ENCODE results near the gene ITGB2.
A peak's percentile ranks its signal among the peaks of the same experiment; 100 is the strongest.

The ITGB2 gene

DNA sequence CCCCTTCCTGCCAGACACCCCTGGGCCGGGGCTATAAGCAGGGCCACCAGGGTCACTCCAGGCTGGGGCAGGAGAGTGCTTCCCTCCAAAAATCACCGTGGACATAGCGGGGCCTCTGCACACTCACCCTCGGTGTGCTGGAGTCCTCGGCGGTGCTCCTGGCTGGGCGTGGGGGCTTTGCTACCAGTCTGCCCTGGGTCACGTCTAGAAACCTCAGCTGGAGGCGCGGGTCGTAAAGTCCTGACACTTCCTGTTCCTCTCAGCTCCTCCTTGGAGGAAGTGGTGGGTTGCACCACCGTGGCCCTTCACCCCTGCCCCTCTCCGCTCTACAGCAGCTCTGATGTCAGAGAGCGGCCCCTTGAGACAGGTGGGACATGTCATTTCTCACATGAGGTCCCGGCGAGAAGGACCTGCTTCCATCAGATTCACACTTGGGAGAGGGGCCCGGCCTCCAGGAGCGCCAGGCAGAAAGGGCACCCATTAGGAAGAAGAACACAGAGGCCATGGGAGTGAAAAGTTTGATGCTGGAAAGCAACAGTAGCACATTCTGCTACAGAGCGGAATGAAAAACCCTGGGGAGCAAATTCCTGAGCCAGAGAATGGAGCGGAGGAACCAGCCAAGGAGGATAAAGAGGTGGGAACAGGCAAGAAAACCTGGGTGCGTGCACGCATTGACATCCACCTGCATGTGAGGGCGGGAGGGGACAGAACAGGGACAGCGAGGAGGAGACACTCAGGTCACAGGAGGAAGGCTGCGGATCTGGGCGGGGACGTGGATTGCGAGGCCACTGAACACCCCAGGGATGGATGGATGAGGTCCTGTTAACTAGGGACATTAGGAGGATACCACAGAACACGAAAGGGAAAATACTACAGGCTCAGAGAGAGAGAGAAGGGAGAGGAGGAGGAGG lies at the start of gene ITGB2:
ITGB2 (minus strand) TSS at position 206 of the 911 bp plus-strand sequence. CDS start 10,117 bp downstream, outside the sequence.
- no peak for DNase-seq (ENCODE audit: low read depth)

DNA sequence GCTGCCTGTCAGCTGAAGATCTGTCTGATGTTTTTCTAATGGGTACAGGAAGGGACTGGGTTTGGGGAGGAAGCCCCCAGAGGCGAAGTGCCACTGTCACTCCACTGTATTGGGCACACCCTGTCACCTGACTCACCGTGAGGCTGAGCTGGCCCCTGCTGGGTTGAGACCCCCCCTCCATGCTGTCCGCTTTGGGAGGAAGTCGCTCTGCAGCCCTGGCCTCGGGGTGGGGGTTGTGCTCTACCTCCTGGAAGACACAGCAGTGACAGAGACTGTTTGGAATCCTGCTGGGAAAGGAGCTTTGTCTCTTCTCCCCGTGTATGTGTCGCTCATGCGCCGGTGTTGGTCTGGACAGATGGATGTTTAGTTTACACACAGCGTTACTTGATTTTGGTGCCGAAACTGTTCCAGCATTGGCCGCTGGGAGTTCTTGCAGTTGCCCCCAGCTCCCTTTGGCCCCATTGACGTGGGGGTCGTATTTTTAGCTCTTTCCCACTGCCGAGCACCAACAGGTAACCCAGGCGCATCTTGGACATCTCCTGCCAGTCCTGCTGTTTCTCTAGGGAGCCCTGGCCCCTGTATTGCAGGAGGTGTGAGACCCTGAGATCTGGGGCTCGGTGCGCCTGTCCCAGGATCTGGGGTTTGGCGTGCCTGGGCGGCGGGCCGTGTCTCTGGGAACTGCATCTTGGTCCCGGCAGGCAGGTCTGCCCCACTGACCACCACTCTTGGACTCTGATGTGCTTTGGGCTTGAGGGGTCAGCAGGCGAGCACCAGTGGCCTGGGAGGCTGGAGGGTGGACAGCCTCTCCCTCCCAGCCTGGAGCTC lies 49.4 kb upstream of the ITGB2 start:
- DNase-seq (ENCODE audit: low read depth) = peak; percentile 55

DNA sequence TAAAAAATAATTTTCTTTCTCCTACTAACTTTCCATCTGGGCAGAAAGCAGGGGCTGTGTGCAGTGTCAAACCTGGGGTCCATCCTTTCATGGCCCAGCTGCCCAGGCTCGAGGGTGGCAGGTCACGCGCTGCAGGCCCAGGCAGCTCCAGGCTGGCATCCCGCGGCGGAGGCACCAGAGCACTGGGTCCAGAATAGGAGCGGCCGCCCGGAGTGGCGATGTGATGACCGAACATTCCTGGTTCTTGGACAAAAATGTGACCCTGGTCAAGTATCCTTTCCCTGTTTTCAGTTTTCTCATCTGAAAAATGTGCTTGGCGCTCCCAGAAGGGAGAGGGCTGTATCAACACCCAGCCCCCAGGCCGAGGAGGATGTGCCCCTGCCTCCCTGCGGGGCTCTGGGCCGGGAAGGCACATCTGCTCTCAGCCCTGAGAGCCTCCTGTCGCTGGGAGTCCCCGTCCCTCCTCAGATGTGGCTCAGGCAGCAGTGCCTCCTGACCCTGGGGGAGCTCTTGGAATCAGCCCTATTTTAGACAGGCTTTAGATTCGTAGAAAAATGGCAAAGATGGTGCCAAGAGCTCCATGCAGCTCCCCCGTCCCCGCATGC lies 48.5 kb upstream of the ITGB2 start:
- no peak for DNase-seq (ENCODE audit: low read depth)

DNA sequence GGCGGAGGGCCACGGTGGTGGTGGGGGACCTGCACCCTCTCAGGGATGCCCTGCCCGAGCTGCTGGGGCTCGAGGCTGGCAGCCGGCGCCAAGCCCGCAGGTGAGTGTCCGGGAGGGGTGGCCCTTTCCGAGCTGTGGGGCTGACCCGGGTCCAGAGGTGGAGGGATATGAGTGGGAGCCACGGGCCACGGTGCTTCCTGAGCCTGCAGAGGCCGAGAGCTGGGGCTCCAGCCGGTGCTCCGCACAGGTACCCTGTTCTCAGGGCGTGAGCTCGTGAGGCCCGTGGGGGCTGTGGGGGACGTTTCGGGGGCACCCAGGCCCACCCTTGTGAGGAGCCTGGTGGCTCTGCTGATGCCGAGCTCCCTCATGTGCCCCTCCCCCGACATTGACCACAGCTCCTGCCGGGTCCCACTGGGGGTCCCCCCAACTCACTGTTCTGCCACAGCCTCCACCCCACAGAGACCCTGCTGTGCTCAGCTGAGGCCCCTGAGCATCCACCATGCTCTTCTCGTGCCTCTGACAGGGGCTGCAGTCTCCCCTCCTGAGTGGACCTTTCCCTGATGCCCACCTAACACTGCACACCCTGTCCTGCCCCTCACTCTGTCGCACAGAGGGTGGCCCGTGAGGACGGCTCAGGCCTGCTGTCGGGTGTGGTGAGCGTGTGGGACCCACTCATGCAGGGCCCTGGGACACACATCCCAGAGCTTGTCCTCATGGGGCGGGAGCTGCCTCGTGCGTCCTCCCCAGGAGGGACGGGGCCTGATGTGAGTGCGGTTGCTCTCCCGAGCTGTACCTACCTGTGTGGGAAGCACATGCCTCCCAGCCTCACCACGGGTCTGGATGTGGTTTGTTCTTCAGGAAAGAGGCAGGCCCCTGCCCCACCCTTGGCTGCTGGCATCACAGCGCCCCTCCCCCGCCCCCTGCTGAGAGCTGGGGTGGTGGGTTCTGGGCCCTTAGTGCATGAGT lies 46.7 kb upstream of the ITGB2 start:
- DNase-seq (ENCODE audit: low read depth) = no peak

DNA sequence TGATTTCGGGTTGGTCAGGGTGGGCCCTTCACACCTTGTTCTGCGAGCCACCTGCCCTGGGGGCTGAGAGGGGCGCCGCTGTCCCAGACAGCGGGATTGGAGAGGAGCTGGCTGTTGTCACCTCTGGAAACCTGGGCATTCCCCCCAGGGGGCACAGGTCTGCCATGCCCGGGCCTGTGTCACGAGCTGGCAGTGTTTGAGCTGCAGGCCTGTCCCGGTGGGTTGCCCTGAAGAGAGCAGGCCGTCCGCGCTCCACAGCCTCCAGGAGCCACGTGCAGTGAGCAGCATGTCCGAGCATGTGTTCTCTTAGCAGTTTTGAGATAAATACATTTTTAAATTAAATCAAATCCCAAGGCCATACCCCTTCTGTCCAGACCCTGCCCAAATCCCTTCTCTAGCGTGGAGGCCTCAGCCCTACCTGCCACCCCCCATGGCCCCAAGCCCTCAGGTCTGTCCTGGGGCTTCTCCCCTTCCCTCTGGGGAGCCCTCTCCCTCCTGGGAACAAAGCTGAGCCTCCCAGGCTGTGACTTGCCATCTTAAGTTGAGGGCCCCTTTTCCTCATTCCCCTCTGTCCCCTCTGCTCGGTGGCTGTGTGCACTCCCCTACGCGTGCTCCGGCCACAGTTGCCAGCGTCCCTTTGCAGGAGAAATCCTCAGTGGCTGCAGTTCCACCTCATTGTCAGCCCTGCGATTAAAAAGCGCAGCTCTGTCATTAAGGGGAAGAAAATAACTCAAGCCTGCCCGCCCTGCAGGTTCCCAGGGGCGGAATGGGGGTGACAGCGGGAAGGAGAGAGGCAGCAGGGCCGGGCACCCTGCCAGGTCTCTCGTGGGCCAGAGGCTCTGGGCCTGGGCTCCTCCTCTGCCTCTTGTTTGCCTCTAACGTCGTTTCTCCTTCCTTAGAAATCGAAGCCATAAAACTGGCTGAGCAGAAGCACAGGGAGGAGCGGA lies 45.7 kb upstream of the ITGB2 start:
- DNase-seq (ENCODE audit: low read depth) = no peak

DNA sequence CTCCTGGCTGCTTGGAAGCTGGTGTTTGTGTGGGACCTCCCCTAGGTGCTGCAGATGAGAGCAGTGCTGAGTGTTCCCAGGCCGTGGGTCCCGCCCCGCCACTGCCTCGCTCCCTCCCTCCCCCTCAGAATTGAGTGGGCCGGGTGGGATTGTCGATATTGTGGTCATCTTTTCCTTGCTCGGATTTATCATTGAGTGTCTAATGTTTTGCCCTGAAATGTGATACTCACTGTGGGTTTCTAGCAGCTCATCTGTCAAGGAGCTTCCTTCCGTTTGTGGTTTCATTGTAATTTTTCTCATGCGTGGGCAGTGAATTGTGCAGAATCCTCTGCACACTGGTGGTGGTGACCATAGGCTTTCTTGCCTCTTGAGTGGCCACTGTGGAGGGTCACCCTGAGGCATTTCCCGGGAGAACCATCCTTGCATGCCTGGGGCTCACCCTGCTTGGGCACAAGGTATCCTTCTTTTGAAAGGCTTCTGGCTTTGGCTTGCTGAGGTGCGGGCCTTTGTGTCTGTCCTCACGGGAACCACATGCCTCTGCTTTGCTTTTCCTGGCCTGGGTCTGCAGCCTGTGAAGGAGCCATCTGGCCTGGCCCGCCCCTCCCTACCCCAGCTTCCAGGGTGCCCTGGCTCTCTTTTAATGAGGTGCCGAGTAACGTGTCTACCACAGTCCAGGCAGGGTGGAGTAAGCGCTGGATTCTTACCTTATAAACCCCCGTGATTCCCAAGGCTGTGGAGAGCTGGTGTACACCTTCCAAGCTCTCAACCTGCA lies 44.7 kb upstream of the ITGB2 start:
- peak; percentile 93 for DNase-seq (ENCODE audit: low read depth)

DNA sequence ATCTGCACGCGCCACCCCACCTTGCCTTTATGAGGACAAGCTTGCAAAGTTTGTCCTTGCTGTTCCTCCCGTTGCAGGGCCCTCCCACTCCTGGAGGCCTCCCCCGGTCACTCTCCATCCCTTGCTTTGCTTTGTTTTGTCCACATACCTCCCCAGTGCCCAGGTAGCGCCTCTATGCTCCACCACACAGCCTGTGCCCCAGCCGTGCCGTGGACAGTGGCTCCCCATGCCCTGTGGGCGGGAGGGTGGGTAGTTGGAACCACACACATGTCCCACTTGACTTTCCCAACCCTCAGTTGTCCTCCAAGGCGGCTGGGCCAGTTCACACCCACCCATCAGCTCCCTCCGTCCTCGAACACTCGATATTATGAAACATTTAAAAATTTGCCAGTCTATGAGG lies 43.7 kb upstream of the ITGB2 start:
- no peak for DNase-seq (ENCODE audit: low read depth)

DNA sequence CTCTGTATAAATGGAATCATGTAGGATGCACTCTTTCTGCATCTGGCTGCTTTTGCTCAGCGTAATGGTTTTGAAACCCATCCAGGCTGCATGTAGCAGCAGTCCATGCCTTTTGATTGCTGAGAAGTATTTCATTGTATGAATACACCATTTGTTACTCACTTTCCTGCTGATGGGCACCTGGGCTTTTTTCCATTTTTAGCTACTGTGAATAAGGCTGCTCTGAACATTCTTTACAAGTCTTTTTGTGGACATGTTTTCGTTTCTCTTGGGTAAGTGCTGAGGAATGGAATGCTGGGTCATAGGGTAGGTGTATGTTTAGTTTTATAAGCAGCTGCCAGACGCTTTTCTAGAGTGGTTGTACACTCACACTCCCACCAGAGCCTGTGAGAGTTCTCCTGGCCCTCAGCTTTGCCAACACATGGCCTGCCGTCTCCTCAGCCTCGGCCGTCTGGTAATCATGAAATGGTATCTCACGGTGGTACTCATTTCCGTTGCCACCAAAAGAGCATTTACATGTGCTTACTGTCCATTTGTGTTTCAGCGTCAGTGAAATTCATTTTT lies 41.8 kb upstream of the ITGB2 start:
- DNase-seq (ENCODE audit: low read depth) = peak; percentile 100

DNA sequence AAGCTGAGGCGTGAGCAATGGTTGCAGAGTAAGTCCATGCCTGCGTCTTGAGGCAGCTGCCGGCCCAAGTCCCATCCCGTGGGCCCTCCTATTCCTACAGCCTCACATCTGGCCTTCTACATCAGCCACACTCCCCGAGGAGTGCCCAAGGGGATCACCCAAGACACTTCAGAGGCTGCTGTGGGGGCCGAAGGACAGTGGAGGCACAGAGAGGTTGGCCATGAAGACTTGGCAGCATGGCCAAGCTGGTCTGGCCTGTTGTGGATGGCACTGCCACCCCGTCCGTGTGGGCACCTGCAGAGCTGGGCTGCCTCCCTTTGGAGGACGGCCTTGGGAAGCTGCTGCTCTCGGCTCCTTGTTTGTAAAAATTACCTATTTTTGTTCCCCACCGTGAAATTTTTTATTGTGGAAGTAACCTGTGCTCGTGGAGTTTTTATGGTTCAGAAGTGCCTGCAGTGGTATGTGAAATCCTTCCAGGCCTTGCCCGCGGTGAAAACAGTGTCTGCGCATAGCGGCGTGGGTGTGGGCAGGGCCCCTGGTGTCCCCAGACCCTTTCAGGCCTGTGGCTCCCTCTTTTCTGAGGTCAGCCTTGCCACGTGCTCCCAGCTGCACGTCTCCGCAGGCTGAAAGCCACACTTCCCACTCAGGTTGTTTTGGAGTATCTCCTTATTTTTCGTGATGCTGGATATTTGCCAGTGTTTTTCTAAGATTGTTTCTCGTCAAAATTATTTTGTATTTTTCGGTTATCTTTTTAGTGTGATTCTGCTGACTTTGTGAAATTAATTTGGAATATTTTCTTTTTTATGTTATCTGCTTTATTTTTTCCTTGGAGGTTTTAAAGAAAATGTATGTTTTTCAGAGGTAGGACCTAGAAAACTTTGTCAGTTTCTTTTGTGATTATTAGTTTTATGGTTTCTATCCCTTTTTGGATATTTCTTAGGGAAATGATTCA lies 39.7 kb upstream of the ITGB2 start:
- no peak for DNase-seq (ENCODE audit: low read depth)

DNA sequence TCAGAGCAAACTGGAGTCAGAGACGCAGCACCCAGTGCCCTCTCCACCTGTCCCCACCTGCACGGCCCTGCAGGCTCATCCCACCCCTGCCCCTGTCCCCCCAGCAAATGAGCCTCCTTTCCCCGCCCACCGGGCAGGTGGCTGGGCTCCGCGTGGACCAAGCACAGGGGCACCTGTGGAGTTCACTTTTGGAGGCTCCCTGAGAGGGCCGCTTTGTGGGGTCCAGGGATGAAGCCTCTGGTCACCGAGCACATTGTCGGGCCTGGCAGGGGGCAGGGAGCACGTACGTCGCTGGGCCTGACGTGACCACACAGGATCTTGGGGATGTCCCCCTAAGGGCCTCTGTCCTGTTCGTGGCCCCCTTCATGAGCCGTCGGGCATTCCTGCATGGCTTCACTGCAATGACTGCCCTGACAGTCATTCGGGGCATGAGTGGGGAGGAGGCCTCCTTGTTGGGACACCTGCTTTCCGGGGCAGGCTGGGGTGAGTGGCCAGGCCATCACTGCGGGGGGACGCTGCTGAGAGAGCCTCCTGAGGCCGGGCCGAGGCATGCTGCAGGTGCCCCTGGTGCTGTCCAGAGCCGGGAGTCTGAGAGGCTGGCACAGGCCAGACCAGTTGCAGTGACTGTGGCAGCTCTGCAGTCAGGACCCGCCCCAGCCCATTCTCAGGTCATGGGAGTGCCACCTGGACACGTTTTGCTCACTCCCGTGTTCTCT lies 38.8 kb upstream of the ITGB2 start:
- no peak for DNase-seq (ENCODE audit: low read depth)

DNA sequence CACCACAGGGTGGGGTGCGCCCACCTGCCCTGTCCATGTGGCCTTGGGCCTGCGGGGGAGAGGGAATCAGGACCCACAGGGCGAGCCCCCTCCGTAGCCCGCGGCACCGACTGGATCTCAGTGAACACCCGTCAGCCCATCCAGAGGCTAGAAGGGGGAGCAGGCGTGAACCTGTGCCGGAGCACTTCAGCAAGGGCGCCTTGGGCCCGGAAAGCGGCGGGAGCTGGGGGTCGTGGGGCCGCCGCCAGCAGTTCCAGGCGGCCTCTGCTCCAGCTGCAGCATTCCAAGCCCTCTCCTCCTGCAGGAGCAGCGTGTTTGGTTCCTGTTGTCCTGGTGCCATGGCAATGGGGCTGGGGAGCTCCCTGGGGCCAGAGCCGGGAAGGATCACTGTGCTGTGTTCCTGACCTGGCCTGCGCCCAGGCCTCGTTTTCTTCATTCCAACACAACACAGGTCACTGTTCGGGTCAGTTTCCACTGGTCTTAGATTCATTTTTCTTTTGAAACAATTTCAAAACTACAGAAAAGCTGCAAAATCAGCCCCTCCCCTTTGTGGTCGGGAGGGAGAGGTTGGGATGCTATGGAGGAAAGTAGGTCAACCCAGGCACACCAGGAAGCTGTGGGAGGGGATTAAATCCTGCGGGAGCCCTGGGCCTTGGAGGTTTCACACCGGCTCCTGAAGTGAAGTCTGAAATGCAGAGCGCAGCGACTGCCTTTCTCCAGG lies 37.9 kb upstream of the ITGB2 start:
- DNase-seq (ENCODE audit: low read depth) = peak; percentile 91

DNA sequence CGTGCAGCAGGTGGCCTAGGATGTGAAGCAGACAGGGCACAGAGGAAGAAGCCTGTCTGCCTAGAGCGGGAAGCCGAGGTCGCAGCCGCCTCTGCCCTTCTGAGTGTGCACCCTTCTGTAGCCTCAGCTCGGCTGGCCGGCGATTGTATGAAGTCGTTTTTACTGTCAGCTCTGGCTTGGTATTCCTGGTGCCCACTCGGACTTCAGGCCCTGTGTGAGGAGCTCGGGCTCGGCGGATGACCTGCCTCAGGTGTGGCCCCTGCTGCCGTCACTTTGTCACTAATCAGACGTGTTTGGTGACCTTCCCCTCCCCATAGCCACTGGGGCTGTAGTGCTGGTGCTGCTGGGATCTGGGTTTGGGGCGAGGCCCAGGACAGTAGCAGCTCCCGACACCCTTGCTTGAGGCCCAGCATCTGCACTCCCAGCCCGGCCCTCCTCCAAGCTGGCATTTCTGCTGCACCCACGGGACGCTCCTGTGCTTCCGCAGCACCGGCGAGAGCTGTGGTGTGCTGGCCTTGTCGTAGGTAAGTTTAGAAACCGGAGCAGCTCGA lies 37.3 kb upstream of the ITGB2 start:
- no peak for DNase-seq (ENCODE audit: low read depth)

DNA sequence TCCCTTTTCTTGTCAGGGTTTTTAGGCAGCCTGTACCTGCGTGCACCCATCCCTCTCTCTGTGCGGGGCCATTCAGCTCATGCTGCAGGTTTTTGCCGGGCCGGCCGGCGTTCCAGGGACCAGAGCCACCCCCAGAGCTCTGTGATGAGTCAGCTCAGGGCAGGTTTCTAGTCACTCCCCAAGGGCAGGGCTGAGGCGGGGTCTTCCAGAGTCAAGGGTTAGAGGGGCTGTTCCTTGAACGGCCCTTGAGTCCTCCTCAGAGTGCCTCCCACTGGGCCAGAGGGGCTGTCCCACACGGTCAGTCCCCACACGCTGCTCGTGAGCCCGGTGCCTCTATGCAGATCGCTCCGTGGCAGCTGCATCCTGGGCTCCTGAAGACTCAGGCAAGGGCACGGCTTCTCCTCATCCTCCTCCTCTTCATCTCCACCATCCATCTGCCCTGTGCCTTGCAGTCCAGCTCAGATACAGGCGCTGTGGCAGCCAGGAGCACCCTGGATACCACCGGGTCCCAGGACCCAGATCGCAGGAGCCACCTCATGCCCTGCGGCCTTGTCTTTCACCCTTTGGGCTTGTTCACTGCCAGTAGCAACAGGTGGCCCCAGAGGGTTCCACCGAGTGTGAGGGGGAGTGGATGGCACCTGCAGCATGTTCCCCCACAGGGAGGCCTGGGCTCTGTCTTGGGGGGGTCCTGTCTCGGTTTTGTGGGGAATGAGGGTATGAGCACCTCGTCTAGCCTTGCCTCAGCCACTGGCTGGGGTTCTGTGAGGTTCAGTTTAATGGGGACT lies 36.5 kb upstream of the ITGB2 start:
- no peak for DNase-seq (ENCODE audit: low read depth)

DNA sequence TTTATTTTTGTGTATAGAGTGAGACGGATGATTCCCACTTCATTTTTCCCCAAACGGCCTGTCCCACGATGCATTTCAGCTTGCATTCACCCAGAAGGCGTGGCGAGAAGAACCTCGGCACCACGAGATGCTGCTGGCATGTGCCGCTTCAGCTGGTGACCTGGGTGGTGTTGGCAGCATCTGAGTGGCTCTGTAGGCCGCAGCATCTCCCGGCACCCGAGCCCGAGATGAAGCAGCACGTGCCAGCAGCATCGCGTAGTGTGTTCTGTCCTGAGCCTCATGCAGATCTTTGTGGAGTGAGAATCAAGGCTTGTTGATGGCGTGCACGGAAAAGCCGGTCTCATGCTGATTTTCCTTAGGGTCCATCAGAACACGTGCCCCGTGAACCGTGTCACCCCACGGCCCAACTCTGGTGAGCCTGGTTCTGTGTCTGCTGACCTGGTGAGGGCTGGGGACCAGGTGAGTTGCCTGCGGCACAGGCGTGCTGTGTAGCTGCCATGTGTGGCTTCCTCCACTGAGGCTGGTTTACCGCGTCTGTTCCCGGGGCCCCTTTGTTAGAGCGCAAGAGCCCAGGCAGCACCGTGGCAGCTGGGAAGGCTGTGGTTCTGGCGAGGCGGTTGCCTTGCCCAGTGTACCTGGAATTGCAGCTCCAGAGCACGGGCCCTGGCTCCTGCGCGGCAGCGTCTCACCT lies 35.8 kb upstream of the ITGB2 start:
- DNase-seq (ENCODE audit: low read depth) = no peak

DNA sequence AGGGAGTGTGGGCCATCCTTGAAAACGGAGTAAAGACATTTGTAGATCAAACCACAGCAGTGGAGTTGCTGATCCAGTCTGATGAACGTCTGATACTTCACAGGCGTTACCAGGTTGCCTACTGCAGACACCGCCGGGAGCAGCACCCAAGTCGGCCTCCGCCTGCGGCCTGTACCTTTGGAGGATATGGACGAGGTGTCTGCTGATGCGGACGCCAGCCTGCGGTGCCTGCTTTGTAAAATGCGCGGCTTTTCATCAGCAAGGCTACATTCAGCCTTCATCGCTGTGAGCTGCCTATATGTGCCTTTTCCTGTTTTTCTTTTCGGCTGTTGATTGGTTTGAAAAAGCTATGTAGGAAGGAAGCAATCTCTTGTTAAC lies 35.1 kb upstream of the ITGB2 start:
- no peak for DNase-seq (ENCODE audit: low read depth)

Measured in iris pigment epithelial cell (primary cell).